DND-41 (cell line): ENCODE measurements around the gene PAXIP1.
A peak's percentile ranks its signal among the peaks of the same experiment; 100 is the strongest.

ENCODE experiments used
- ATAC-seq: fragments of 200-7000 bp; cut with Tn5 transposase; 3 replicates; pipeline ENCODE4 v1.9.1; 2021; ENCODE audit warnings: low read depth; ENCODE audit not compliant: insufficient read depth
- DNase-seq: peaks from one replicate; pipeline ENCODE4 v3.0.0-alpha.2; 2020
- H2AFZ ChIP-seq: 2 replicates; pipeline ENCODE4 v1.6.0; 2012; ENCODE audit warnings: low read depth, low read length
- H3K27ac ChIP-seq: 2 replicates; pipeline ENCODE4 v1.5.1; 2012; ENCODE audit warnings: low read length, inconsistent platforms
- H3K27me3 ChIP-seq: fragments of 200-600 bp; sonication (generic); 2 replicates; pipeline ENCODE4 v1.6.0; 2012; ENCODE audit warnings: low read length, mild to moderate bottlenecking, inconsistent platforms; ENCODE audit not compliant: insufficient read depth, poor library complexity
- H3K36me3 ChIP-seq: 2 replicates; pipeline ENCODE4 v1.5.1; 2012; ENCODE audit warnings: low read length, inconsistent platforms; ENCODE audit not compliant: insufficient read depth
- H3K4me1 ChIP-seq: 2 replicates; pipeline ENCODE4 v1.5.1; 2012; ENCODE audit warnings: mild to moderate bottlenecking, low read length; ENCODE audit not compliant: insufficient read depth
- H3K4me2 ChIP-seq: 2 replicates; pipeline ENCODE4 v1.6.0; 2012; ENCODE audit warnings: mild to moderate bottlenecking, moderate library complexity, low read length, inconsistent platforms; ENCODE audit not compliant: insufficient read depth
- H3K4me3 ChIP-seq, 2 experiments: fragments of 200-600 bp in 1 of 2; shearing (Covaris generic) in 1 of 2; 2 replicates each; pipeline ENCODE4 v1.5.1; 2012 to 2016; ENCODE audit warnings: inconsistent platforms in 2 of 2, low read length in 2 of 2, mild to moderate bottlenecking in 2 of 2, low read depth in 1 of 2, moderate library complexity in 1 of 2
- H3K79me2 ChIP-seq: 2 replicates; pipeline ENCODE4 v1.6.0; 2012; ENCODE audit warnings: low read length, inconsistent platforms; ENCODE audit not compliant: insufficient read depth
- H3K9ac ChIP-seq: 2 replicates; pipeline ENCODE4 v1.6.0; 2012; ENCODE audit warnings: low read depth, mild to moderate bottlenecking, inconsistent platforms, low read length, moderate library complexity
- H3K9me3 ChIP-seq: 2 replicates; pipeline ENCODE4 v1.5.1; 2012; ENCODE audit warnings: low read length, moderate library complexity, mild to moderate bottlenecking, inconsistent platforms; ENCODE audit not compliant: insufficient read depth, severe bottlenecking
- H4K20me1 ChIP-seq: 2 replicates; pipeline ENCODE4 v1.6.0; 2012; ENCODE audit warnings: low read length; ENCODE audit not compliant: insufficient read depth
- EZH2 ChIP-seq: IDR thresholded peaks from 3 replicates; pipeline ENCODE4 v1.6.1; 2012; ENCODE audit warnings: borderline replicate concordance, low read depth, mild to moderate bottlenecking, moderate library complexity, low read length, inconsistent platforms; ENCODE audit not compliant: severe bottlenecking
- TF ChIP-seq, protein P1 (sequence below): IDR thresholded peaks from 2 replicates; pipeline ENCODE4 v1.5.1; 2012; ENCODE audit warnings: borderline replicate concordance, low read length, moderate library complexity, mild to moderate bottlenecking; ENCODE audit not compliant: poor library complexity, severe bottlenecking; ENCODE audit errors: extremely low read depth

PAXIP1 gene

DNA sequence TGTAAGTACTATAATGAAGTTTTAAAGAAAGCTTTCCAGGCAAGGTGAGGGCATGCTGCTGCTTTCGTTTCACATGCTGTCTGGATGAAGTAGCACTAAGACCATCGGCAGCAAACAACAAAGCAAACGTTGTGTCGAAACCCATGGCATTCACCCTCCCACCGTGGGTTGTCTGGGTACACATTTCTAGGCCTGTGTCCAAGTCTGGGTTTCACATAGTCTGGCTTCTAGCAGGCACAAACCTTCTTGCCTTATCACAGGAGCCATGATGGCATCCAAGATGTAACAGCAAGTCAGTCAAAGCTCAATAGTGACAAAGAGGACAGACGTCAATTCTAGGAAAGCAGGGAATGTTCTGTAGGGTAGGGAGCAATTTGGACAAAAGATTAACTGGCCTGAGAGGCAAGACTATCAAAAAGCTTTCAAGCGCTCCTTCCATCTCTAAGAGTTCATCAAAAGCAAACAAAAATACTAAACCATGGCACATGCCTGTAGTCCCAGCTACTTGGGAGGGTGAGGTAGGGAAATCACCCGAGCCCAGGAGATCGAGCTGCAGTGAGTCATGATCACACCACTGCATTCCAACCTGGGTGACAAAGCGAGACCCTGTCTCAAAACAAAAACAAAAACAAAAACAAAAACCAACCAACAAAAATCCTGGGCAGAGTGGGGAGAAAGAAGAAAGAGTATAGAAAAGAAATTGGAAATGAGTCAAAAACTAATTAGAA, 42.7 kb downstream of the PAXIP1 start:
- no peaks in the 10 kb centered on the region for H3K79me2 ChIP-seq
- no peak for DNase-seq
- H3K36me3 ChIP-seq, result peaks cover 97% of the 10 kb centered on the region
- H3K27ac ChIP-seq, result no peak overlapping the region
- no peak overlapping the region for H3K9ac ChIP-seq
- no peaks in the 10 kb centered on the region for H3K4me1 ChIP-seq
- no peak overlapping the region for H2AFZ ChIP-seq
- TF ChIP-seq, protein P1, sequence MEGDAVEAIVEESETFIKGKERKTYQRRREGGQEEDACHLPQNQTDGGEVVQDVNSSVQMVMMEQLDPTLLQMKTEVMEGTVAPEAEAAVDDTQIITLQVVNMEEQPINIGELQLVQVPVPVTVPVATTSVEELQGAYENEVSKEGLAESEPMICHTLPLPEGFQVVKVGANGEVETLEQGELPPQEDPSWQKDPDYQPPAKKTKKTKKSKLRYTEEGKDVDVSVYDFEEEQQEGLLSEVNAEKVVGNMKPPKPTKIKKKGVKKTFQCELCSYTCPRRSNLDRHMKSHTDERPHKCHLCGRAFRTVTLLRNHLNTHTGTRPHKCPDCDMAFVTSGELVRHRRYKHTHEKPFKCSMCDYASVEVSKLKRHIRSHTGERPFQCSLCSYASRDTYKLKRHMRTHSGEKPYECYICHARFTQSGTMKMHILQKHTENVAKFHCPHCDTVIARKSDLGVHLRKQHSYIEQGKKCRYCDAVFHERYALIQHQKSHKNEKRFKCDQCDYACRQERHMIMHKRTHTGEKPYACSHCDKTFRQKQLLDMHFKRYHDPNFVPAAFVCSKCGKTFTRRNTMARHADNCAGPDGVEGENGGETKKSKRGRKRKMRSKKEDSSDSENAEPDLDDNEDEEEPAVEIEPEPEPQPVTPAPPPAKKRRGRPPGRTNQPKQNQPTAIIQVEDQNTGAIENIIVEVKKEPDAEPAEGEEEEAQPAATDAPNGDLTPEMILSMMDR, result no peak
- no peak for TF ChIP-seq EZH2
- H3K4me2 ChIP-seq, result no peak overlapping the region
- no peaks in the 10 kb centered on the region for H3K27me3 ChIP-seq
- ATAC-seq, result no peak
- H3K4me3 ChIP-seq, result no peak overlapping the region
- H3K9me3 ChIP-seq, result no peaks in the 10 kb centered on the region
- peaks cover 7% of the 10 kb centered on the region for H4K20me1 ChIP-seq

DNA sequence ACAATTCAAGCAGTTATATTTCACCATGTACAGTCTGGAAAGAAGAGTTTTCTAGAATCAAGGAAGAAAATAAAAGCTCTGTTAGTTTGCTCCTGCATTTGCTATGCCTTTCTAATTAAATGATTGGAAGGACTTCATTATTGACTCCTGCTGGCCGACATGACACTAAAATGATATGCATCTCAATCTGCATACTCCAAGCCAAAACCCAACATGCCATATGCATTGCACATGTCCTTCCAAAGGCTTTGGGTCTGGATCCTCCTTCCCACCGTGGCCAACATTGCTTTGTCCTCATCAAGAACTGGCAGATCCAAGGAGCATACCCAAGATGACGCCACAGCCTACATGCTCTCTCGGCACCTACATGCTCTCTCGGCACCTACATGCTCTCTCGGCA, 46.5 kb downstream of the PAXIP1 start:
- ATAC-seq, result no peak
- Histone ChIP-seq H3K36me3 (peaks cover 96% of the 10 kb centered on the region), H3K9ac (no peak overlapping the region), H3K4me2 (no peak overlapping the region), H3K4me3 (no peak overlapping the region), H4K20me1 (peaks cover 5% of the 10 kb centered on the region; the same call in 1 of the 2 replicates), H2AFZ (no peak overlapping the region), H3K4me1 (no peaks in the 10 kb centered on the region), H3K9me3 (no peaks in the 10 kb centered on the region), H3K27ac (no peak overlapping the region), H3K27me3 (no peaks in the 10 kb centered on the region), H3K79me2 (no peaks in the 10 kb centered on the region)
- TF ChIP-seq EZH2, result no peak
- TF ChIP-seq, protein P1, result no peak
- no peak for DNase-seq

DNA sequence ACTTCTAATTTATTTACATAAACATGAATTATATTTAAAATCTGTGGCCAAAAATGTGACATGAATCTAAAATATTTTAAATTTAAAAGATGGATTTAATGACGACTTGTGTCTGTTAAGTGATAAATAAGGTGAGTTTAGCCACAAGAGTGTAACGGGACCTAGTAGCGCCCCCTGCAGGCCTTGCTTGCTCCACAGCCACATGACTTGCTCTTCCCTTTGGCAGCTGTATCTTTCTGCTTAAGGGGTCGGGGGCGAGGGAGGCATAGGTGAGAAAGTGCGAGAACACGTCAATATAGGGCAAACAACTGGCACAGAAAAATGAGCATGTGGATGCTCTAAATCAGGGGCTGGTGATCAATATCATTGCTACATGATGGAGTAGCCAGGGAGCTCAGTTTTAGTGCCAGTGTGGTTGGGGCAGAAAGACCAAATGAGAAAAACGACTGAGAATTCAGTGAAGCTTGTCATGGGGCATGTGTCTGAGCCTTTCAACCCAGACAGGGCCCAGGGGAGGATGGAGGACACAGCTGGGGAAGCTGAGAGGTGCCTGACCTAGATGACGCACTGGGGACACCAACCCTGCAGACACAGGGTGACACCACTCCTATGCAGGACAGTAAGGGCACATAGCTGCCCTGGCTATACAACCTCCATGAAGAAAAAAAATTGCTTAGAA, 49.8 kb downstream of the PAXIP1 start:
- H2AFZ ChIP-seq, result no peak overlapping the region
- no peaks in the 10 kb centered on the region for H3K27me3 ChIP-seq
- H3K9ac ChIP-seq, result no peak overlapping the region
- H3K4me2 ChIP-seq, result no peak overlapping the region
- no peak overlapping the region for H3K4me3 ChIP-seq
- no peaks in the 10 kb centered on the region for H3K9me3 ChIP-seq
- TF ChIP-seq, protein P1, result peak; percentile 69
- TF ChIP-seq EZH2, result no peak
- no peak overlapping the region for H3K27ac ChIP-seq
- no peaks in the 10 kb centered on the region for H3K4me1 ChIP-seq
- ATAC-seq (peak; percentile 68; the same call in 1 of the 3 replicates), DNase-seq (peak; percentile 52)
- peaks cover 92% of the 10 kb centered on the region for H3K36me3 ChIP-seq
- peaks cover 7% of the 10 kb centered on the region for H4K20me1 ChIP-seq
- H3K79me2 ChIP-seq, result no peaks in the 10 kb centered on the region
